HG03460 (cell line): ENCODE data around the gene SEC22C.

ENCODE experiments used
- ATAC-seq: cut with Tn5 transposase; IDR thresholded peaks from one replicate; pipeline ENCODE4 v1.9.1; 2021; ENCODE audit not compliant: unreplicated experiment

SEC22C gene

GRCh38 chr3:42539871-42540714, 41.7 kb downstream of the SEC22C start:
- no peak for ATAC-seq

- no peak for ATAC-seq
These were observed 44.4 kb downstream of the SEC22C start for GRCh38 chr3:42537350-42537749.

- no peak for ATAC-seq
These were observed 45.6 kb downstream of the SEC22C start for GRCh38 chr3:42535981-42536784.

- ATAC-seq: no peak
These were observed 48.4 kb downstream of the SEC22C start for GRCh38 chr3:42533161-42533897.

GRCh38 chr3:42532229-42532628, 49.5 kb downstream of the SEC22C start:
- no peak for ATAC-seq

- ATAC-seq: no peak
These were observed 50.3 kb downstream of the SEC22C start for GRCh38 chr3:42531470-42531869.

GRCh38 chr3:42530073-42530472, 51.7 kb downstream of the SEC22C start:
- ATAC-seq: no peak

GRCh38 chr3:42529468-42529867, 52.3 kb downstream of the SEC22C start:
- ATAC-seq: no peak

GRCh38 chr3:42527368-42527917, 54.3 kb downstream of the SEC22C start:
- no peak for ATAC-seq

GRCh38 chr3:42526616-42527367, 55.0 kb downstream of the SEC22C start:
- no peak for ATAC-seq

GRCh38 chr3:42525736-42526345, 55.9 kb downstream of the SEC22C start:
- no peak for ATAC-seq

GRCh38 chr3:42525212-42525611, 56.6 kb downstream of the SEC22C start:
- ATAC-seq: no peak

GRCh38 chr3:42524751-42525150, 57.0 kb downstream of the SEC22C start:
- no peak for ATAC-seq

- no peak for ATAC-seq
These were observed 60.9 kb downstream of the SEC22C start for GRCh38 chr3:42520906-42521305.

- no peak for ATAC-seq
These were observed 61.4 kb downstream of the SEC22C start for GRCh38 chr3:42520336-42520735.

GRCh38 chr3:42519568-42519962, 62.2 kb downstream of the SEC22C start:
- no peak for ATAC-seq

GRCh38 chr3:42518800-42519567, 62.8 kb downstream of the SEC22C start:
- no peak for ATAC-seq

GRCh38 chr3:42517117-42517516, 64.7 kb downstream of the SEC22C start:
- no peak for ATAC-seq

GRCh38 chr3:42516443-42516842, 65.3 kb downstream of the SEC22C start:
- ATAC-seq: no peak
